Measurements from ENCODE around the gene SLX9.

The SLX9 gene

GRCh38 chr21:44996501-44996921 lies 56.7 kb downstream of the SLX9 start:
- H3K27ac ChIP-seq (ENCODE audit: low read depth, low read length): no peak overlapping the region
- H3K56ac ChIP-seq (ENCODE audit: low read length): no peak overlapping the region
- no peak overlapping the region for H3K4me3 ChIP-seq (ENCODE audit: low read length)
- H2AK5ac ChIP-seq (ENCODE audit: low read length): no peak overlapping the region
- no peak overlapping the region for H3K4ac ChIP-seq (ENCODE audit: low read depth, low read length)
- no peak overlapping the region for H4K5ac ChIP-seq (ENCODE audit: low read length)
- H3K4me1 ChIP-seq (ENCODE audit: control insufficient read depth, low read depth, low read length): no peaks in the 10 kb centered on the region
- H3K18ac ChIP-seq (ENCODE audit: low read length): no peak overlapping the region
- H2BK5ac ChIP-seq (ENCODE audit: low read length): no peak overlapping the region
- no peak overlapping the region for H3K23ac ChIP-seq (ENCODE audit: low read length)
- H3K4me2 ChIP-seq (ENCODE audit: low read length): no peak overlapping the region
- no peak overlapping the region for H2BK15ac ChIP-seq (replicated peaks; ENCODE audit: low read depth)
- H3K79me2 ChIP-seq (ENCODE audit: control insufficient read depth, insufficient read depth, low read length): no peaks in the 10 kb centered on the region
- no peaks in the 10 kb centered on the region for H3K36me3 ChIP-seq (ENCODE audit: control insufficient read depth, insufficient read depth, low read length)
- H3K27me3 ChIP-seq (ENCODE audit: insufficient read depth, low read length, poor library complexity): no peaks in the 10 kb centered on the region
- no peak for DNase-seq
- no peaks in the 10 kb centered on the region for H3K79me1 ChIP-seq (ENCODE audit: low read length)
- H2BK120ac ChIP-seq (ENCODE audit: low read depth, low read length): no peak overlapping the region
- H4K8ac ChIP-seq (ENCODE audit: low read depth, low read length): no peak overlapping the region
- no CpG with 5 or more reads among the region's 6 CpGs for WGBS (ENCODE audit: extremely low coverage, insufficient coverage, low lambda C conversion rate)
- no peak overlapping the region for H3K9ac ChIP-seq (ENCODE audit: low read length)

GRCh38 chr21:44996983-44997936 lies 57.4 kb downstream of the SLX9 start:
- no peak overlapping the region for H3K4me3 ChIP-seq (ENCODE audit: low read length)
- no peak overlapping the region for H2BK15ac ChIP-seq (replicated peaks; ENCODE audit: low read depth)
- no peak overlapping the region for H3K4ac ChIP-seq (ENCODE audit: low read depth, low read length)
- no peak overlapping the region for H3K56ac ChIP-seq (ENCODE audit: low read length)
- no peak overlapping the region for H4K8ac ChIP-seq (ENCODE audit: low read depth, low read length)
- no peak overlapping the region for H2BK5ac ChIP-seq (ENCODE audit: low read length)
- no peaks in the 10 kb centered on the region for H3K79me2 ChIP-seq (ENCODE audit: control insufficient read depth, insufficient read depth, low read length)
- WGBS (ENCODE audit: extremely low coverage, insufficient coverage, low lambda C conversion rate): no CpG with 5 or more reads among the region's 36 CpGs
- H3K4me2 ChIP-seq (ENCODE audit: low read length): no peak overlapping the region
- H3K36me3 ChIP-seq (ENCODE audit: control insufficient read depth, insufficient read depth, low read length): no peaks in the 10 kb centered on the region
- no peak overlapping the region for H3K9ac ChIP-seq (ENCODE audit: low read length)
- no peak for DNase-seq
- no peak overlapping the region for H2AK5ac ChIP-seq (ENCODE audit: low read length)
- no peaks in the 10 kb centered on the region for H3K4me1 ChIP-seq (ENCODE audit: control insufficient read depth, low read depth, low read length)
- H3K18ac ChIP-seq (ENCODE audit: low read length): no peak overlapping the region
- no peak overlapping the region for H3K23ac ChIP-seq (ENCODE audit: low read length)
- H4K5ac ChIP-seq (ENCODE audit: low read length): no peak overlapping the region
- H3K27me3 ChIP-seq (ENCODE audit: insufficient read depth, low read length, poor library complexity): no peaks in the 10 kb centered on the region
- no peak overlapping the region for H2BK120ac ChIP-seq (ENCODE audit: low read depth, low read length)
- no peak overlapping the region for H3K27ac ChIP-seq (ENCODE audit: low read depth, low read length)
- no peaks in the 10 kb centered on the region for H3K79me1 ChIP-seq (ENCODE audit: low read length)

- no CpG with 5 or more reads among the region's 10 CpGs for WGBS (ENCODE audit: extremely low coverage, insufficient coverage, low lambda C conversion rate)
- H3K79me1 ChIP-seq (ENCODE audit: low read length): no peaks in the 10 kb centered on the region
- H3K4me2 ChIP-seq (ENCODE audit: low read length): no peak overlapping the region
- H3K23ac ChIP-seq (ENCODE audit: low read length): no peak overlapping the region
- no peak overlapping the region for H3K4ac ChIP-seq (ENCODE audit: low read depth, low read length)
- no peak overlapping the region for H4K8ac ChIP-seq (ENCODE audit: low read depth, low read length)
- no peak overlapping the region for H3K56ac ChIP-seq (ENCODE audit: low read length)
- no peak overlapping the region for H3K9ac ChIP-seq (ENCODE audit: low read length)
- H3K79me2 ChIP-seq (ENCODE audit: control insufficient read depth, insufficient read depth, low read length): no peaks in the 10 kb centered on the region
- no peaks in the 10 kb centered on the region for H3K27me3 ChIP-seq (ENCODE audit: insufficient read depth, low read length, poor library complexity)
- H2BK15ac ChIP-seq (replicated peaks; ENCODE audit: low read depth): no peak overlapping the region
- no peak for DNase-seq
- H3K4me3 ChIP-seq (ENCODE audit: low read length): no peak overlapping the region
- no peak overlapping the region for H3K18ac ChIP-seq (ENCODE audit: low read length)
- no peak overlapping the region for H3K27ac ChIP-seq (ENCODE audit: low read depth, low read length)
- no peaks in the 10 kb centered on the region for H3K36me3 ChIP-seq (ENCODE audit: control insufficient read depth, insufficient read depth, low read length)
- no peak overlapping the region for H2BK120ac ChIP-seq (ENCODE audit: low read depth, low read length)
- H3K4me1 ChIP-seq (ENCODE audit: control insufficient read depth, low read depth, low read length): no peaks in the 10 kb centered on the region
- no peak overlapping the region for H2AK5ac ChIP-seq (ENCODE audit: low read length)
- H4K5ac ChIP-seq (ENCODE audit: low read length): no peak overlapping the region
- no peak overlapping the region for H2BK5ac ChIP-seq (ENCODE audit: low read length)
Observed at GRCh38 chr21:44998086-44998620, 58.3 kb downstream of the SLX9 start.

- H2BK5ac ChIP-seq (ENCODE audit: low read length): no peak overlapping the region
- H3K4me3 ChIP-seq (ENCODE audit: low read length): no peak overlapping the region
- no peak overlapping the region for H3K23ac ChIP-seq (ENCODE audit: low read length)
- no peak overlapping the region for H2BK15ac ChIP-seq (replicated peaks; ENCODE audit: low read depth)
- H3K9ac ChIP-seq (ENCODE audit: low read length): no peak overlapping the region
- no peak overlapping the region for H2AK5ac ChIP-seq (ENCODE audit: low read length)
- no peaks in the 10 kb centered on the region for H3K27me3 ChIP-seq (ENCODE audit: insufficient read depth, low read length, poor library complexity)
- H4K5ac ChIP-seq (ENCODE audit: low read length): no peak overlapping the region
- no peaks in the 10 kb centered on the region for H3K36me3 ChIP-seq (ENCODE audit: control insufficient read depth, insufficient read depth, low read length)
- H3K4ac ChIP-seq (ENCODE audit: low read depth, low read length): no peak overlapping the region
- H3K18ac ChIP-seq (ENCODE audit: low read length): no peak overlapping the region
- no peaks in the 10 kb centered on the region for H3K79me1 ChIP-seq (ENCODE audit: low read length)
- H3K79me2 ChIP-seq (ENCODE audit: control insufficient read depth, insufficient read depth, low read length): no peaks in the 10 kb centered on the region
- no peaks in the 10 kb centered on the region for H3K4me1 ChIP-seq (ENCODE audit: control insufficient read depth, low read depth, low read length)
- H3K56ac ChIP-seq (ENCODE audit: low read length): no peak overlapping the region
- WGBS (ENCODE audit: extremely low coverage, insufficient coverage, low lambda C conversion rate): no CpG with 5 or more reads among the region's 32 CpGs
- H4K8ac ChIP-seq (ENCODE audit: low read depth, low read length): no peak overlapping the region
- no peak overlapping the region for H3K4me2 ChIP-seq (ENCODE audit: low read length)
- H3K27ac ChIP-seq (ENCODE audit: low read depth, low read length): no peak overlapping the region
- no peak for DNase-seq
- no peak overlapping the region for H2BK120ac ChIP-seq (ENCODE audit: low read depth, low read length)
Observed at GRCh38 chr21:44998621-44999427, 59.0 kb downstream of the SLX9 start.

- no peaks in the 10 kb centered on the region for H3K4me1 ChIP-seq (ENCODE audit: control insufficient read depth, low read depth, low read length)
- no CpG with 5 or more reads among the region's 17 CpGs for WGBS (ENCODE audit: extremely low coverage, insufficient coverage, low lambda C conversion rate)
- H4K5ac ChIP-seq (ENCODE audit: low read length): no peak overlapping the region
- no peak overlapping the region for H3K56ac ChIP-seq (ENCODE audit: low read length)
- no peak overlapping the region for H2AK5ac ChIP-seq (ENCODE audit: low read length)
- no peak overlapping the region for H3K4ac ChIP-seq (ENCODE audit: low read depth, low read length)
- H3K79me1 ChIP-seq (ENCODE audit: low read length): no peaks in the 10 kb centered on the region
- no peak overlapping the region for H4K8ac ChIP-seq (ENCODE audit: low read depth, low read length)
- H3K18ac ChIP-seq (ENCODE audit: low read length): no peak overlapping the region
- no peak overlapping the region for H3K4me2 ChIP-seq (ENCODE audit: low read length)
- no peak overlapping the region for H2BK5ac ChIP-seq (ENCODE audit: low read length)
- H3K23ac ChIP-seq (ENCODE audit: low read length): no peak overlapping the region
- no peaks in the 10 kb centered on the region for H3K27me3 ChIP-seq (ENCODE audit: insufficient read depth, low read length, poor library complexity)
- no peak overlapping the region for H2BK120ac ChIP-seq (ENCODE audit: low read depth, low read length)
- H3K27ac ChIP-seq (ENCODE audit: low read depth, low read length): no peak overlapping the region
- no peak overlapping the region for H3K9ac ChIP-seq (ENCODE audit: low read length)
- H3K79me2 ChIP-seq (ENCODE audit: control insufficient read depth, insufficient read depth, low read length): no peaks in the 10 kb centered on the region
- no peak overlapping the region for H3K4me3 ChIP-seq (ENCODE audit: low read length)
- no peak overlapping the region for H2BK15ac ChIP-seq (replicated peaks; ENCODE audit: low read depth)
- no peaks in the 10 kb centered on the region for H3K36me3 ChIP-seq (ENCODE audit: control insufficient read depth, insufficient read depth, low read length)
- no peak for DNase-seq
Observed at GRCh38 chr21:44999428-44999971, 59.7 kb downstream of the SLX9 start.
